Progenitor cell of endocrine pancreas (in vitro differentiated cells): ENCODE results near the gene CD27. TPM values are rescaled to one million over a fixed set of nuclear protein-coding genes. Genes with fewer than 3 reads are reported as not detected.
"Not testable (repeated sequence)": the region's sequence is repeated elsewhere in the genome, so short reads cannot be mapped to it uniquely, and the experiment has no call there.

Experiments
- DNase-seq: peaks from one replicate; pipeline ENCODE4 v3.0.0; 2021; ENCODE audit warnings: low spot score; ENCODE audit not compliant: unreplicated experiment
- H3K27ac Mint-ChIP-seq: 2 replicates; pipeline ENCODE4 v1.8.0; 2021; ENCODE audit warnings: mild to moderate bottlenecking, moderate library complexity, mixed read lengths
- H3K27me3 Mint-ChIP-seq: 2 replicates; pipeline ENCODE4 v1.8.0; 2021; ENCODE audit warnings: mixed read lengths
- H3K36me3 Mint-ChIP-seq: 2 replicates; pipeline ENCODE4 v1.8.0; 2022; ENCODE audit warnings: mixed read lengths; ENCODE audit not compliant: insufficient read depth
- H3K4me1 Mint-ChIP-seq: 2 replicates; pipeline ENCODE4 v1.8.0; 2021; ENCODE audit warnings: low read depth, mixed read lengths
- H3K4me3 Mint-ChIP-seq: 2 replicates; pipeline ENCODE4 v1.8.0; 2021; ENCODE audit warnings: low read depth, mild to moderate bottlenecking, moderate library complexity, mixed read lengths
- H3K9me3 Mint-ChIP-seq: 2 replicates; pipeline ENCODE4 v1.8.0; 2021; ENCODE audit warnings: low read depth, mixed read lengths
- CTCF ChIP-seq: fragments of 200-600 bp; sonication (generic); IDR thresholded peaks from one replicate; pipeline ENCODE4 v1.5.0; 2021; ENCODE audit warnings: antibody characterized with exemption, mild to moderate bottlenecking; ENCODE audit not compliant: unreplicated experiment
- total RNA-seq: library from RNA; stranded (reverse); gene quantifications from 2 replicates; pipeline ENCODE4 v1.2.1, GENCODE V29; 2021

Gene CD27
- total RNA-seq, 1 donor from 2014 or later = not detected

- no peak for TF ChIP-seq CTCF
- Mint-ChIP-seq H3K36me3 (peaks cover 5% of the 10 kb centered on the region), H3K27me3 (peaks cover under 1% of the 10 kb centered on the region), H3K4me3 (peak within 1 kb of the TSS; percentile 88), H3K27ac (peak within 1 kb of the TSS; percentile 98), H3K4me1 (peaks cover 22% of the 10 kb centered on the region), H3K9me3 (no peaks in the 10 kb centered on the region)
- DNase-seq = peak; percentile 99
Observed at GRCh38 chr12:6492838-6493496, 48.2 kb downstream of the CD27 start, which contains the start of gene MRPL51. Gene MRPL51 (minus strand): TSS chr12:6493262. CDS start chr12:6493136, 126 bp downstream.

GRCh38 chr12:6493497-6494257 lies 48.9 kb downstream of the CD27 start, which contains the start of gene NCAPD2:
Gene NCAPD2 (plus strand): TSS chr12:6494102. CDS start chr12:6495099, 997 bp downstream.
- peak within 1 kb of the TSS; percentile 88 for H3K4me3 Mint-ChIP-seq
- TF ChIP-seq CTCF = peak; percentile 46
- peaks cover 6% of the 10 kb centered on the region for H3K36me3 Mint-ChIP-seq
- H3K9me3 Mint-ChIP-seq = no peaks in the 10 kb centered on the region
- H3K4me1 Mint-ChIP-seq = peaks cover 22% of the 10 kb centered on the region
- H3K27ac Mint-ChIP-seq = peak within 1 kb of the TSS; percentile 98
- DNase-seq = peak; percentile 96
- no peaks in the 10 kb centered on the region for H3K27me3 Mint-ChIP-seq

GRCh38 chr12:6494258-6494743 lies 49.5 kb downstream of the CD27 start:
- peak overlapping the region; percentile 88 for H3K4me3 Mint-ChIP-seq
- H3K27ac Mint-ChIP-seq = peak overlapping the region; percentile 95
- no peaks in the 10 kb centered on the region for H3K9me3 Mint-ChIP-seq
- peak; percentile 25 for TF ChIP-seq CTCF
- H3K27me3 Mint-ChIP-seq = no peaks in the 10 kb centered on the region
- no peak for DNase-seq
- peaks cover 6% of the 10 kb centered on the region for H3K36me3 Mint-ChIP-seq
- peaks cover 22% of the 10 kb centered on the region for H3K4me1 Mint-ChIP-seq

GRCh38 chr12:6494968-6495367 lies 50.2 kb downstream of the CD27 start:
- H3K27ac Mint-ChIP-seq = peak overlapping the region; percentile 95
- no peaks in the 10 kb centered on the region for H3K27me3 Mint-ChIP-seq
- TF ChIP-seq CTCF = no peak
- peaks cover 6% of the 10 kb centered on the region for H3K36me3 Mint-ChIP-seq
- peaks cover 22% of the 10 kb centered on the region for H3K4me1 Mint-ChIP-seq
- no peak for DNase-seq
- H3K9me3 Mint-ChIP-seq = no peaks in the 10 kb centered on the region
- H3K4me3 Mint-ChIP-seq = peak overlapping the region; percentile 88

- H3K27ac Mint-ChIP-seq = peak overlapping the region; percentile 42
- not testable (repeated sequence) for H3K27me3 Mint-ChIP-seq, DNase-seq, H3K9me3 Mint-ChIP-seq, H3K4me3 Mint-ChIP-seq, H3K36me3 Mint-ChIP-seq
- H3K4me1 Mint-ChIP-seq = peaks cover 19% of the 10 kb centered on the region
Observed at GRCh38 chr12:6497291-6497690, 52.5 kb downstream of the CD27 start.
